Mammary epithelial cell (primary cell): Measurements from ENCODE around the gene SFN.

Experiments
- EZH2 ChIP-seq: IDR thresholded peaks from 2 replicates; pipeline ENCODE4 v1.6.1; 2012; ENCODE audit warnings: low read length, inconsistent platforms, borderline replicate concordance
- TF ChIP-seq, protein P1 (sequence below), 2 donors: IDR thresholded peaks in 1 of 2; conservative IDR thresholded peaks in 1 of 2; 2 replicates each; pipeline ENCODE4 v1.5.1; 2011 to 2012; ENCODE audit warnings: inconsistent platforms in 2 of 2, low read length in 2 of 2, mild to moderate bottlenecking in 2 of 2, control low read depth in 1 of 2, low read depth in 1 of 2; ENCODE audit not compliant: insufficient read depth in 1 of 2; ENCODE audit errors: extremely low read depth in 1 of 2

DNA sequence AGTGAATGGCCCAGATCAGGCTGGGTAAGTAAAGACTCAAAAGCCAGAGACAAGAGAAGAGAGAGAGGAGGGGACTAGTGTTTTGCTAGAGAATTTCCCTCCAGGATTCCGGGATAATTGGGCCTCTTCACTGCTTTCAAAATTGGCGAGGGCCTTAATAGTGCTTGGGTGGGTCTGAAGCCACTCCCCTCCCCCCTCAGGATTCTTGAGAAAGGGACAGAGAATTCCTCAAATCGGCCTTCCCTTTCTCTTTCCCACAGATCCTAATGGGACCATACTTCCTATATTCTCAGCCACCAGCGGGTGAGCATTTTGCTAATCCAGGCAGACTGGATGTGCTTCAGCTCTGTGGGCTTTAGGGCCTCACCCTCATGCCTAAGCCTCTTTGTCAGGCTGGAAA, 11.9 kb downstream of the SFN start:
- TF ChIP-seq EZH2: no peak
- TF ChIP-seq, protein P1, sequence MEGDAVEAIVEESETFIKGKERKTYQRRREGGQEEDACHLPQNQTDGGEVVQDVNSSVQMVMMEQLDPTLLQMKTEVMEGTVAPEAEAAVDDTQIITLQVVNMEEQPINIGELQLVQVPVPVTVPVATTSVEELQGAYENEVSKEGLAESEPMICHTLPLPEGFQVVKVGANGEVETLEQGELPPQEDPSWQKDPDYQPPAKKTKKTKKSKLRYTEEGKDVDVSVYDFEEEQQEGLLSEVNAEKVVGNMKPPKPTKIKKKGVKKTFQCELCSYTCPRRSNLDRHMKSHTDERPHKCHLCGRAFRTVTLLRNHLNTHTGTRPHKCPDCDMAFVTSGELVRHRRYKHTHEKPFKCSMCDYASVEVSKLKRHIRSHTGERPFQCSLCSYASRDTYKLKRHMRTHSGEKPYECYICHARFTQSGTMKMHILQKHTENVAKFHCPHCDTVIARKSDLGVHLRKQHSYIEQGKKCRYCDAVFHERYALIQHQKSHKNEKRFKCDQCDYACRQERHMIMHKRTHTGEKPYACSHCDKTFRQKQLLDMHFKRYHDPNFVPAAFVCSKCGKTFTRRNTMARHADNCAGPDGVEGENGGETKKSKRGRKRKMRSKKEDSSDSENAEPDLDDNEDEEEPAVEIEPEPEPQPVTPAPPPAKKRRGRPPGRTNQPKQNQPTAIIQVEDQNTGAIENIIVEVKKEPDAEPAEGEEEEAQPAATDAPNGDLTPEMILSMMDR (conservative IDR thresholded peaks at IDR 0.05 in 1 of 2, IDR thresholded peaks at IDR 0.05 in 1 of 2; ENCODE audit: extremely low read depth in 1 of 2, insufficient read depth in 1 of 2, low read depth in 1 of 2, low read length in 2 of 2): no peak
